Hepatocyte (in vitro differentiated cells): Measurements from ENCODE around the gene FAM83B.

Experiments
- EZH2 ChIP-seq: fragments of 200-600 bp; sonication (generic); IDR thresholded peaks from 2 replicates; pipeline ENCODE4 v1.6.1; 2016; ENCODE audit warnings: antibody characterized with exemption, mild to moderate bottlenecking, borderline replicate concordance
- EZH2phosphoT487 ChIP-seq: fragments of 200-600 bp; sonication (generic); IDR thresholded peaks from one replicate; pipeline ENCODE4 v1.6.1; 2018; ENCODE audit warnings: antibody characterized with exemption, mild to moderate bottlenecking, low read depth, moderate library complexity; ENCODE audit not compliant: unreplicated experiment, severe bottlenecking
- TF ChIP-seq, protein P1 (sequence below): fragments of 200-600 bp; sonication (generic); IDR thresholded peaks from 2 replicates; pipeline ENCODE4 v1.5.1; 2016; ENCODE audit warnings: antibody characterized with exemption, mild to moderate bottlenecking; ENCODE audit not compliant: poor library complexity

DNA sequence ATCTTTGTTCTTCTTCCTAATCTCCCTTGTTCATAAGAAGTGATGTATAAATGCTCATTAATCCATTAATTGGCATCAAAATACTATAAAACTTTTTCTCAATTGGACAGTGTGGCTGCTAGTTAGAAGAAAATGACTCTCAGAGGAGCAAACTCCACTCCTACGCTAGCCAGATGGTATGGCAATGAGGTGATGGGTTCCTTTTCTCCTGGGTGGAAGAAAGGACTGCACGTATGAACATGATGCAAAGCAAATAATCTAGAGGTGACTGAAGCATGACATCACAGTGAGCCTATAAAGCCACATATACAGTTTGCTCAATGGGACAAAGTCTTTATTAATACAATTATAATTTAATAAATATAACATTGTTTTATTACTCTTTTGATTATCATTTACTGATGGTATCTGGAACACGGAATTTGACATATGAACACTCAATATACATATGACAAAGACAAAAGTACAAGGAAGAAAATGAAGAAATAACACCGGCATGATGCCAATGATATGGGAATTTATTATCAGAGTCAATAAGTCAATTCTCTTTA lies 46.4 kb upstream of the FAM83B start:
- TF ChIP-seq, protein P1, sequence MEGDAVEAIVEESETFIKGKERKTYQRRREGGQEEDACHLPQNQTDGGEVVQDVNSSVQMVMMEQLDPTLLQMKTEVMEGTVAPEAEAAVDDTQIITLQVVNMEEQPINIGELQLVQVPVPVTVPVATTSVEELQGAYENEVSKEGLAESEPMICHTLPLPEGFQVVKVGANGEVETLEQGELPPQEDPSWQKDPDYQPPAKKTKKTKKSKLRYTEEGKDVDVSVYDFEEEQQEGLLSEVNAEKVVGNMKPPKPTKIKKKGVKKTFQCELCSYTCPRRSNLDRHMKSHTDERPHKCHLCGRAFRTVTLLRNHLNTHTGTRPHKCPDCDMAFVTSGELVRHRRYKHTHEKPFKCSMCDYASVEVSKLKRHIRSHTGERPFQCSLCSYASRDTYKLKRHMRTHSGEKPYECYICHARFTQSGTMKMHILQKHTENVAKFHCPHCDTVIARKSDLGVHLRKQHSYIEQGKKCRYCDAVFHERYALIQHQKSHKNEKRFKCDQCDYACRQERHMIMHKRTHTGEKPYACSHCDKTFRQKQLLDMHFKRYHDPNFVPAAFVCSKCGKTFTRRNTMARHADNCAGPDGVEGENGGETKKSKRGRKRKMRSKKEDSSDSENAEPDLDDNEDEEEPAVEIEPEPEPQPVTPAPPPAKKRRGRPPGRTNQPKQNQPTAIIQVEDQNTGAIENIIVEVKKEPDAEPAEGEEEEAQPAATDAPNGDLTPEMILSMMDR = no peak
- TF ChIP-seq EZH2 (no peak), EZH2phosphoT487 (no peak)
